Astrocyte of the spinal cord (primary cell): ENCODE results near the gene NRBF2.

Experiments
- DNase-seq: peaks from one replicate; pipeline ENCODE4 v3.0.0; 2011; ENCODE audit warnings: low read depth, low spot score
- H3K4me3 ChIP-seq: 2 replicates; pipeline ENCODE4 v1.5.1; 2011; ENCODE audit warnings: low read depth, mild to moderate bottlenecking, low read length, moderate library complexity
- in situ Hi-C: cut with HindIII; loops from 2 replicates; pipeline ENCODE4 v1.10.0; 2017; ENCODE audit warnings: low sequenced_read_pairs
- TF ChIP-seq, protein P1 (sequence below): IDR thresholded peaks from 2 replicates; pipeline ENCODE4 v1.5.1; 2012; ENCODE audit warnings: low read depth, mild to moderate bottlenecking, low read length, inconsistent platforms

The NRBF2 gene

DNA sequence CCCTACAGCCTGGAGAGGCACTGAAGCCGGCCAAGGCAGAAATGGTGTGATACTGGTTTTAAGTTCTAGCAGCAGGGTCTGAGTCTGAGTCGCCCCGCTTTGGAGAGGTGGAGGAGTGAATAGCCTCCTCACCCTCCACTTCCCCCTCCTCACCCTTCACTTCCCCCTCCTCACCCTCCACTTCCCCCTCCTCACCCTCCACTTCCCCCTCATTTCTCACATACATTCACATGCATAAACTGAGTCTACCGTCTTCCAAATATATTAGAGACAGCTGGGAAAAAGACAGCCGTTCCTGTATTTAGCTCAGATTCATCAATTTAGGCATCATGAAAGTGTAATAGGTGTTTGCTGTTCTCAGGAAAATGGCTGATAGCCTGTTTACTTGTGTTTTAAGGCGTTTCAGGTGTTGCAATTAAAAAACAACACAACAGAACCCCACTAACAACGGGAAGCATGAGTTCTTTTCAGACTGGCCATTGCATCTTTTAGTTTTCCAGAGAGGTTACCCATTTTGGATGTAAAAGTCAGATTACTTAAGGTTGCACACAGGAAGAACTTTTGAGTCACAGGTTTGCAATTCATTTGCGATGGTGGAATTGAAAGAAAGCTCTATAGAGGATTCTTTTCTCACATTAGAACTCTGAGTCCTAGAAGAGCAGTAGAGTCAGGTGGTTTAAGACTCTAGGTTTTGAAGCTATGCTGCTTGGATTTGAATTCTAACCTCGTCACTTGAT is 861 bp downstream of the NRBF2 start:
- TF ChIP-seq, protein P1, sequence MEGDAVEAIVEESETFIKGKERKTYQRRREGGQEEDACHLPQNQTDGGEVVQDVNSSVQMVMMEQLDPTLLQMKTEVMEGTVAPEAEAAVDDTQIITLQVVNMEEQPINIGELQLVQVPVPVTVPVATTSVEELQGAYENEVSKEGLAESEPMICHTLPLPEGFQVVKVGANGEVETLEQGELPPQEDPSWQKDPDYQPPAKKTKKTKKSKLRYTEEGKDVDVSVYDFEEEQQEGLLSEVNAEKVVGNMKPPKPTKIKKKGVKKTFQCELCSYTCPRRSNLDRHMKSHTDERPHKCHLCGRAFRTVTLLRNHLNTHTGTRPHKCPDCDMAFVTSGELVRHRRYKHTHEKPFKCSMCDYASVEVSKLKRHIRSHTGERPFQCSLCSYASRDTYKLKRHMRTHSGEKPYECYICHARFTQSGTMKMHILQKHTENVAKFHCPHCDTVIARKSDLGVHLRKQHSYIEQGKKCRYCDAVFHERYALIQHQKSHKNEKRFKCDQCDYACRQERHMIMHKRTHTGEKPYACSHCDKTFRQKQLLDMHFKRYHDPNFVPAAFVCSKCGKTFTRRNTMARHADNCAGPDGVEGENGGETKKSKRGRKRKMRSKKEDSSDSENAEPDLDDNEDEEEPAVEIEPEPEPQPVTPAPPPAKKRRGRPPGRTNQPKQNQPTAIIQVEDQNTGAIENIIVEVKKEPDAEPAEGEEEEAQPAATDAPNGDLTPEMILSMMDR = no peak
- DNase-seq = peak; percentile 47
- H3K4me3 ChIP-seq = peak overlapping the region; percentile 98
- in situ Hi-C loops = no loop called here

DNA sequence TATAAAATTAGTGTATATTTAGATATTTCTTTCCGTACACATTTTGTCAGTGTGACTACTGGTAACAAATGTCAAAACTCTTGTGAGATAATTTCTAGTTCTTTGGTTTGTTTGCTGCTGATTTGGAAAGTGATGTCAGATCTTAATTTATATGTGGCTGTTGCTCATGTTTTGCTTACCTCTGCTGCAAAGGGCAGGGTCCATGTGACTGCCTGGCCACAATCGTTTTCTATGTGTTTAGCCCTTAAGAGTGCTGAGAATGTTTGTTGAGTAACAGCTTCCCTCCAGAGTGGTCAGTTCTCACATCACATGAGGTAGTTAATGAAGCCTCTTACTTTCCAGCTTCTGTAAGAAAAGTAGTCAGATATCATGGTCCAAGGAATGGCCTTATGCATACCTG is 4.2 kb downstream of the NRBF2 start:
- in situ Hi-C loops = no loop called here
- peak; percentile 45 for DNase-seq
- no peak overlapping the region for H3K4me3 ChIP-seq
- TF ChIP-seq, protein P1 = no peak

DNA sequence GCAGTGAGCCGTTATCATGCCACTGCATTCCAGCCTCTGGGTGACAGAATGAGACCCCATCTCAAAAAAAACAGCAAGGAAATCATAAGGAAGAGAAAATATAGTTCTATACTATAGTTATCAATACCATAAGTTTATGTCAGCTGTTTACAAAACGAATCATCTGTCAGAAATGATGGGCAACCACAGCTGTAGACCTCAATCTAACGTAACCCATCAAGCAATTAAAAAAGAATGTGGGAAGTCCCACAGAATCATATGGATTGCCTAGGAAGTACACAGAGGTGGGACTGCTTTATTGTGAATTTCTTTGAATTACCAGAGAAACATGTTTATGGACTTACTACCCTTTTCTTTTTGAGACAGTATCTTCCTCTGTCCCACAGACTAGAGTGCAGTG is 6.9 kb downstream of the NRBF2 start:
- H3K4me3 ChIP-seq = no peak overlapping the region
- TF ChIP-seq, protein P1 = no peak
- in situ Hi-C loops = no loop called here
- no peak for DNase-seq

DNA sequence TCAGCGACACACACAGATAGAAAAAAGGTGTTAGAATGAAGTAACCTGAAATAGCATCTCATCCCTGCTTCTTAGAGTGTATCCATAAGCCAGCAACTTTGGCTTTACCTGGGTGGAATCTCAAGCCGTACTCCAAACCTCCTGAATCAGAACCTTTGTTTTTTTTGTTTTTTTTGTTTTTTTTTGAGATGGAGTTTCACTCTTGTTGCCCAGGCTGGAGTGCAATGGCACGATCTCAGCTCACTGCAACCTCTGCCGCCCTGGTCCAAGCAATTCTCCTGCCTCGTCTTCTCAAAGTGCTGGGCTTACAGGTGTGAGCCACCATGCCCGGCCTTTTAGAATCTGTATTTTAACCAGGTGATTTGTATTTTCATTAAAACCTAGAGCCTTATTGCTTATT is 9.0 kb downstream of the NRBF2 start:
- in situ Hi-C loops = no loop called here
- DNase-seq = no peak
- TF ChIP-seq, protein P1 = no peak
- H3K4me3 ChIP-seq = no peak overlapping the region

DNA sequence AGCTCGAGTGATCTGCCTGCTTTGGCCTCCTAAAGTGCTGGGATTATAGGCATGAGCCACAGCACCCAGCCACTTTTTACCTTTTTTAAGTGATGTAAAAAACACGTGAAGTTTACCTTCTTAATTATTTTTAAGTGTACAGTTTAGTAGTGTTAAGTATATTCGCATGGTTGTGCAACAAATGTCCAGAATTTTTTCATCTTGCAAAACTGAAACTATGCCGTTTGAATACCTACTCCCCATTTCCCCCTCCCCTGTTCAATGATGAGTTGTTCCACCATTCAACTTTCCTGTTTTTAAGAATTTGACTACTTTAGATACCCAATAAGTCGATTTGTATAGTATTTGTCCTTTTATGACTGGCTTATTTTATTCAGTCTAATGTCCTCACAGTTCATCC is 10.9 kb downstream of the NRBF2 start:
- in situ Hi-C loops = no loop called here
- H3K4me3 ChIP-seq = no peak overlapping the region
- TF ChIP-seq, protein P1 = no peak
- no peak for DNase-seq

DNA sequence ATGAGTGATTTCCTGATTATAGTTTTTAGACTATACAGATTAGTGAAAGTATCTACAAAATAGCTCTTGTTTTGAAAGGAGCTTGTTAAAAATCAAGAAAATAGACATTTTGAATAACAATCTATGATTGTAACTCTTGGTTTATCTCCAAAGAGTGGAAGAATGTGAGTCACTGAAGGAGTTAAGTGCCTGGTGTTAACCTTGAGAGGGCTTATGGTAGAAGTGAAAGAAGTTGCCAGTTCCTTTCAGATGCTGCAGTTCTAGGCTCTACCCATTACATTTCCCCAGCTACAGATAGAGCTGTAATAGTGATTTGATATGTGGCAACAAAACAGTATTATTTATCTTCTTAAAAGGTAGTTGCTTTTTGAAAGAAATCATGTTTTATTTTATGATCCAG is 12.7 kb downstream of the NRBF2 start:
- DNase-seq = no peak
- in situ Hi-C loops = no loop called here
- TF ChIP-seq, protein P1 = no peak

More for the DNA sequence above, 12.7 kb downstream of the NRBF2 start:
- H3K4me3 ChIP-seq = no peak overlapping the region
